Cardiac muscle cell (in vitro differentiated cells and primary cell): ENCODE results near the gene SERINC5. TPM values are rescaled to one million over a fixed set of nuclear protein-coding genes. Genes with fewer than 3 reads are reported as not detected.
"Not testable (repeated sequence)": the region's sequence is repeated elsewhere in the genome, so short reads cannot be mapped to it uniquely, and the experiment has no call there.

Experiments
- DNase-seq, 2 donors: peaks; one replicate each; pipeline versions ENCODE4 v3.0.0 to v3.0.0-alpha.2; 2010 to 2017; ENCODE audit warnings: low read depth in 1 of 2, low spot score in 1 of 2
- H3K27ac ChIP-seq: fragments of 200-600 bp; sonication (generic); 2 replicates; pipeline ENCODE4 v1.5.1; 2016
- H3K27me3 ChIP-seq: fragments of 200-600 bp; sonication (generic); 2 replicates; pipeline ENCODE4 v1.6.0; 2016; ENCODE audit warnings: control low read depth
- H3K36me3 ChIP-seq: fragments of 200-600 bp; sonication (generic); 2 replicates; pipeline ENCODE4 v1.5.1; 2016; ENCODE audit warnings: control low read depth
- H3K4me1 ChIP-seq: fragments of 200-600 bp; sonication (generic); 2 replicates; pipeline ENCODE4 v1.8.1; 2017; ENCODE audit warnings: low read depth, mild to moderate bottlenecking, mixed run types
- H3K4me3 ChIP-seq: fragments of 200-600 bp; sonication (generic); 2 replicates; pipeline ENCODE4 v1.5.1; 2016; ENCODE audit warnings: mild to moderate bottlenecking
- H3K9me3 ChIP-seq: fragments of 200-600 bp; sonication (generic); 2 replicates; pipeline ENCODE4 v1.5.1; 2017; ENCODE audit warnings: low read depth, mild to moderate bottlenecking, control low read depth
- CTCF ChIP-seq: IDR thresholded peaks from 2 replicates; pipeline ENCODE4 v1.5.1; 2012; ENCODE audit warnings: low read depth, mild to moderate bottlenecking, low read length
- polyA plus RNA-seq: library from polyadenylated mRNA; unstranded; fragments of >200 nt; fragmentation: Nextera tagmentation; extraction: Ambion mirVana; gene quantifications from 2 replicates; pipeline ENCODE4 v1.2.1, GENCODE V29; 2016
- total RNA-seq: library from RNA; depleted of rRNA; stranded (reverse); fragments of >200 nt; gene quantifications from 2 replicates; pipeline ENCODE4 v1.2.3, GENCODE V29; 2016

Gene SERINC5
- 21.2 and 33.6 TPM in 2 replicates for total RNA-seq
- 10.8 and 17.9 TPM in 2 replicates for polyA plus RNA-seq

GRCh38 chr5:80255811-80256712 is at the start of gene SERINC5:
Gene SERINC5, minus strand, starts transcription at chr5:80256048. Its CDS starts 126 bp downstream, at chr5:80255922.
- H3K27me3 ChIP-seq: no peaks in the 10 kb centered on the region
- H3K36me3 ChIP-seq: no peaks in the 10 kb centered on the region
- no peaks in the 10 kb centered on the region for H3K9me3 ChIP-seq
- H3K4me1 ChIP-seq: peaks cover 24% of the 10 kb centered on the region
- peak within 1 kb of the TSS; percentile 62 for H3K4me3 ChIP-seq
- peak within 1 kb of the TSS; percentile 79 for H3K27ac ChIP-seq
- TF ChIP-seq CTCF: no peak
- peak; percentile 82 to 87 for DNase-seq

GRCh38 chr5:80302636-80303035 is 46.8 kb upstream of the SERINC5 start:
- Histone ChIP-seq H3K9me3 (no peaks in the 10 kb centered on the region), H3K4me3 (no peak overlapping the region), H3K4me1 (no peaks in the 10 kb centered on the region), H3K36me3 (no peaks in the 10 kb centered on the region), H3K27ac (no peak overlapping the region), H3K27me3 (no peaks in the 10 kb centered on the region)
- no peak for DNase-seq
- TF ChIP-seq CTCF: no peak

- not testable (repeated sequence) for H3K27ac ChIP-seq, DNase-seq, H3K36me3 ChIP-seq, H3K9me3 ChIP-seq, H3K4me3 ChIP-seq, H3K27me3 ChIP-seq, H3K4me1 ChIP-seq
Observed at GRCh38 chr5:80301342-80301741, 45.5 kb upstream of the SERINC5 start.

GRCh38 chr5:80300796-80301195 is 44.9 kb upstream of the SERINC5 start:
- H3K4me1 ChIP-seq, H3K27me3 ChIP-seq, H3K9me3 ChIP-seq, H3K4me3 ChIP-seq, H3K27ac ChIP-seq, H3K36me3 ChIP-seq, DNase-seq: not testable (repeated sequence)

GRCh38 chr5:80300125-80300524 is 44.3 kb upstream of the SERINC5 start:
- no peaks in the 10 kb centered on the region for H3K9me3 ChIP-seq
- no peak for DNase-seq
- H3K36me3 ChIP-seq: no peaks in the 10 kb centered on the region
- no peaks in the 10 kb centered on the region for H3K4me1 ChIP-seq
- H3K27me3 ChIP-seq: no peaks in the 10 kb centered on the region
- TF ChIP-seq CTCF: no peak
- no peak overlapping the region for H3K4me3 ChIP-seq
- H3K27ac ChIP-seq: no peak overlapping the region

GRCh38 chr5:80299601-80300000 is 43.8 kb upstream of the SERINC5 start:
- no peak for TF ChIP-seq CTCF
- H3K27ac ChIP-seq: no peak overlapping the region
- no peaks in the 10 kb centered on the region for H3K27me3 ChIP-seq
- no peak for DNase-seq
- H3K36me3 ChIP-seq: no peaks in the 10 kb centered on the region
- H3K9me3 ChIP-seq: no peaks in the 10 kb centered on the region
- no peaks in the 10 kb centered on the region for H3K4me1 ChIP-seq
- no peak overlapping the region for H3K4me3 ChIP-seq
